GM18520 (cell line): ENCODE data around the gene EXTL1.

ENCODE experiments used
- ATAC-seq: cut with Tn5 transposase; IDR thresholded peaks from one replicate; pipeline ENCODE4 v1.9.1; 2021; ENCODE audit not compliant: unreplicated experiment

EXTL1 gene

DNA sequence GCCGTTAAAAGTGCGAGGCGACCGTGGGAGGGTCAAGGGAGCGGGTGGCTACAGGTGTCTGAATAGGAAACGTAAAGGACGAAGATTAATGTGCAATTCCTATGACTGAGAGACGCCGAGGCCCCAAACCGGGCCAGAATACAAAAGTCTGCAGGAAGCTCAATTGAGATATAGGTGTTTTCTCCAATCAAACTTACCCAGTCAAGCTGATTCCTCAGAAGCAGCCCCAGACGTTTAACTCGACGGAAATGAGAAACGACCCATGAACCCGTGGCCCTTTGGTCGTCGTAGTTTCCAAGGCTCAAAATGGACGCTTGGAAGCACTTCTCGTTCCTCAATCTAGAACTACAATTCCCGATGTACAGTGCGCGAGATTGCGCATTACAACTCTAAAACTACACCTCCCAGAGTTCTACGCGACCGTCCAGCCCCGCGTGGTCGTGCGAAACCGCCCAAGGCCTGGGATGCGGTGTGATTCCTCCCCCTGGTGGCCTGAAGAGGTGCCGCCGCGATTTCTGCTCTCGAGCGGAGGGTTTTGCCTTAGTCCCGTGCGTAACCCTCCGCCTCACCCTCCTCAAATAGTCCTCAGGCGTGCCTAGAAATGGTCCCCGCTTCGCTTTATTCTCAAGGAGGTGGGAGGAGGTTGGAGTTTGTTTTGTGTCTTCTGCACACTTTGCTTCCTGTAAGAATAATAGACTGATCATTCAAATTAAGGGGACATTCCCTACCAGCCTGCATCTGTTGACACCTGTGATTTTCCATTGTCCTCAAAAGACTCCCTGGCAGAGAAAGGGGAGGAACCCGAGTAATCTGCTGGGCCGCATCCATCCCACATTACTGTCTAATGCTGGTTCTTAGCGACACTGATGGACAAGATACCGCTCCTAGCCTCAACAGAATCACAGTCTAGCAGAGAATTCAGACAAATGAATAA is 23.5 kb upstream of the EXTL1 start, which contains the start of gene PAFAH2:
Gene PAFAH2, minus strand, starts transcription at position 236 of the 934 bp plus-strand sequence. CDS start 7,247 bp downstream, outside the sequence.
- peak; percentile 95 for ATAC-seq

DNA sequence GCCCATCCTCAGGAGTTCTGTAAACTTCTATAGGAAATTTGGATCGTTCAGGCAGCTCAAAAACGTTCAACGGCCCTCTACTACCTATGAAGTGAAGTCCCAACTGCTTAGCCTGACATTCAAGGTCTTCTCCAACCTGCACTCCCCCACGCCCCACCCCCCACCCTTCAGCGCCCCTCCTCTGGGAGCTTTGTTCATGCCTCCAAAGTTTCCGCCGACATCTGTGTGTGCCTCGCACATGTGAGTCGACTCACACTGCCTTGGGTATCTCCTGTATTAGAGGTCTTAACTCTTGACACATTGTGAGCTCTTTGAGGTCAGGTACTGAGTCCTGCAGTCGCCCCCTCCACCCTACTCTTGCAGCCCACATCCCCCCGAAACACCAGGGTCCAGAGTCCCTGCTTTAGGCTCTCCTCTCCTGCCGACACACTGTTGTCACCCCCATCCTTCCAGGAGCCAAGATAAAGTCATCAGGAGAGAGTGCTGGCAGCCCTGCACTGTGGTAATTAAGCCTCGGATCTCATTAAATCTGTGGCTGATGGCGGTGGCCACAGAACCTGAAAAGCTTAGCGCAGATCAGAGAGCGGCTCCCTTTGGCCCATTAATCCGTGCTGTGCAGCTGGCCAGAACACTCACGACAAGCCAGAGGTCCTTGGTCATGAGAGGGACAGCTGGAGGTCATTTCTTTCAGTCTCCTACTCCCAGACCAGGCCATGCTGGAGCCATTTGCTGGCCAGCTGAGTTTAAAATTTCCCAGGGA is 22.4 kb upstream of the EXTL1 start:
- ATAC-seq: no peak

DNA sequence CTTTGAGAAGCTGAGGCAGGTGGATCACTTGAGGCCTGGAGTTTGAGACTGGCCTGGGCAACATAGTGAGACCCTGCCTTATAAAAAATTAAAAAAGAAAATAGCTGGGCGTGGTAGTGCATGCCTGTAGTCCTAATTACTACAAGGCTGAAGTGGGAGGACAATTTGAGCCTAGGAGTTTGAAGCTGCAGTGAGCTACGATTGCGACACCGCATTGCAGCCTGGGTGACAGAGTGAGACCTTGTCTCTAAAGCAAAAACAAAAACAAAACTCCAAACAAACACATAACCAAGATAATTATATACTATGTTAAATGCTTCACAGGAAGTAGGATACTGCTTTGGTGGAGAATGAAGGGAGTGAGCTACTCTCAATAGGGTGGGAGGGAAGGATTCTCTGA is 18.3 kb upstream of the EXTL1 start:
- no peak for ATAC-seq

DNA sequence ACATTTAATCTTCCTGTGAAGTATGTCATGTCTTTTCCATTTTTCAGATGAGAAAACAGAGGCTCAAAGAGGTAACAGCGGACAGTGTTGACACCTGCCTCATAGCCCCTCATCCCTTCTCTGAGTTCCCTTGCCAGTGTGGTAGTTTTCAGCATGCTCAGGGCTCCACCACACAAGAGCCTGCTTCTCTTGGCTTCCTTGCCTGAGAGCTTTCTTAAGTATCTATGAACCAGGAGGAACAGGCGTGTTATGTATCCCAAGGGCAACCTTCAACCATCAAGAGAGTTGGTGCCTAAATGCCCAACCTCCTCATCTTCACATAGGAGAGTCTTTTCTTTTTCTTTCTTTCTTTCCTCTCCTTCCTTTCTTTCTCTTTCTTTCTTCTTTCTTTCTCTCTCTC is 17.8 kb upstream of the EXTL1 start:
- no peak for ATAC-seq

DNA sequence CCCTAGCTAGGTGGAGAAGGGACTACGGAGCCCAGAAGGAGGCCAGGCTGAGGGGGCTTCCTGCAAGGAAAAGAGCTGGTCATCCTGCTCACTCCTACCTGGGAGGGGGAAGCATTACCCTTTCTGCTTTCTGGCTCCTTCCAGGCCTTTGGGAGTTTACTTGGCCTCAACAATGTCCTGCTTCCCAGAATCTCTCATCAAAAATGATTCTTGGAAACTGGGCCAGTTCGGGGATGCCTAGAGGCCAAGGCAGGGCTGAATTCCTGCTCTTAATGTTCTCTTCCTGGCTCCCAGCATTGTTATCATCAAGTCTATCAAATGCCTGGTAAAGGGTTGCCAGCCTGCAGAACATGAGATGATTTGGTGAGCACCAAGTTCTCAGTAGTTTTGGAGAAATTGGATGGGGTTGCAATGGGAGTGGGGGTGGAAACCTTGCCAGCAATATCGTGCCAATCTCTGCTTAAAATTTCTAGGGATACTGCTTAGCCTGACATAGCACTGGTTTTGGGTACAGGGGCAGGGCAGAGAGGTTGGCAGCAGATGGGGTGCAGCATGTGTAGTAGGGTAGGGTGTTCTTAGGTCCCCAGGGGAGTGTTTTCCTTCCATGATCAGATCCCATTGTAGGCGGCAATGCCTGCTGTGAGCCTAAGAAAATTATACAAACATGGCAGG is 16.0 kb upstream of the EXTL1 start:
- ATAC-seq: no peak

DNA sequence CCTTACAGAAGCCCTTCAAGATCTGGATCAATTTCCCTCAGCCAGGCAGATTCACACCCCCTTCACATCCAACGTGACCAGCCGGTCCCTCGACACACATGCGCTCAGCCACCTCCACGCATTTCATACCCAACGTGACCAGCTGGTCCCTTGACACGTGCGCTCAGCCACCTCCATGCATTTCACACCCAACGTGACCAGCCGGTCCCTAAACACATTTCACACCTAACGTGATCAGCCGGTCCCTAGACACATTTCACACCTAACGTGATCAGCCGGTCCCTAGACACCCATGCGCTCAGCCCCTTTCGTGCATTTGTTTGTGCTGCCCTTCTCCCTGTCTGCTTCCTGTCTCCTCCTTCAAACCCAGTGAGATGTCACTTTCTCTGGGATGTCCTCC is 14.9 kb upstream of the EXTL1 start:
- ATAC-seq: no peak

DNA sequence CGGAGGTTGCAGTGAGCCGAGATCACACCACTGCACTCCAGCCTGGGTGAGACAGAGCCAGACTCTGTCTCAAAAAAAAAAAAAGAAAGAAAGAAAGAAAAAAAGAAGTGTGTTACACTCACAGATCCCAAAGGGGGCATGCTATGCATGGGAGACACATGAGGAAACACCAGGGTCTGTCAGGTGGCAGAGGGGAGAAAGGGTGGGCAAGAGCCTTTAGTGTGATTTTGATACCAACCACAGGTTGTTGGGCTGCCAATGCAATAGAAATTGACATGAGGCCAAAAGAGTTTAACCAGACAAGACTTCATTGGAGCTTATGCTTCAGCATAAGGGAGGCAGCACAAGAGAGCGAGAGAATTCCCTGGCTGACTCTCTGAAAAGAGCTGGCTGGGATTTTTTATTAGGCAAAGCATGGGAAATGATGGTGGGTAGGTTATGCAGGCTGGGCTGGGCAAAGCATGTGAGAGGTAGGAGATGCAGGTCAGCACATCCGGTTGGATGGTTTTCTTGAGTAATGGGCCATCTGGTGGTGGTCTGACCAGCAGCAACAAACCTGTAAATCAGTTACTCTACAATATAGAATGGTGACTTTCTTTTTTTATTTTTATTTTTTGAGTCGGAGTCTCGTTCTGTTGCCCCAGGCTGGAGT is 11.7 kb upstream of the EXTL1 start:
- no peak for ATAC-seq

DNA sequence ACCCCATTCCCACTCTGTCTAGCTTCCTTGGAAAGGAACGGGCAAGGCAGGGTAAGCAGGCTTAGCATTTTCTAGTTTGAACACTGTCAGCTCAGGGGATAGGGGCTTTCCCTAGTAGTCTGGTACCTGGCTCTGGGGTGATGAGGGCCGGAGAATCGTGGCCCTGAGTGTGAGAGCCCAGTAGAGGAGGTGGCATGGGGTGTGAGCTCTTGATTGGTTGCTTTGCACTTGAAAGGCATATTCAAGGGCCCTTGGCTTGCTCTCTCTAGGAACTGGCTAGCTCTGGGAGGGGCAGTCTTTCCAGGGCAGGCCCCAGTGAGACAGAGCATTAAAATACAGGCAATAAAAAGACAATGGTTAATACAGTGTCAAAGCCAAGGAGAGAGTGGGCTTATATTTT is 10.8 kb upstream of the EXTL1 start:
- no peak for ATAC-seq

DNA sequence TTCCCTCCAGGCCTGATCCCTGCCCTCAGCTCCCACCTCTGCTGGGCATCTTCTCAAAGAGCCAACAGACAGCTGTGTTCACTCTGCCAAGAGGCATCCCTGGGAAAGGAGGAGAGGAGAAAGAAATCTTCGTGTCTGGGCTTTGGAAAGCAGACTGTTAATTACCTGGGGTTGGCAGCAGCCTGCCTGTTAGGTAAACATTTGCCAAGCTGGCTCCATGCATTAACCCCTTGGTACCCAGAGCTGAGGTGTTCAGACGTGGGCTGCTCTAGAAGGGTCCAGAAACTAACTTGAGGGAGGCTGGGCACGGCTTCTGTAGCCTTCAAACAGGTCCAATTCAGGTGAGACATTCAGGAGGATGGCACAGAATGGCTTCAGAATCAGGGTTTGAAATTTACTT is 8.7 kb upstream of the EXTL1 start:
- ATAC-seq: no peak

DNA sequence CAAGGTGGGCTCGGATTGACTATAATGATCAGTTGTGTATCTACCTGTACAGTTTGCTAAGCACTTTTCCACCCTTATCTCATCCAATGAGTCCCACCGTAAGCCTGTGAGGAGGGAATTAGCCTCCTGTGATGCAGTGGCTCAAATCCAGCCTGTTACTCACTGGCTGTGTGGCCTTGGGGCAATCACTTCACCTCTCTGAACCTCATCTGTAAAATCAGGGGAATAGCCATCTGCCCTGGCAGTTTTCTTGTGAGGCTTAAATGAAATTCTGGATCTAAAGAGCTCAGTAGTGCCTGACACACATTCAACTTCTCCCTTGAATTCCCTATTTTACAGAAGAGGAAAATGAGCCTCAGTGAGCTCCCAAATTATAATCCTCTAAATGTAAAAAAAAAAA is 7.4 kb upstream of the EXTL1 start:
- ATAC-seq: no peak

DNA sequence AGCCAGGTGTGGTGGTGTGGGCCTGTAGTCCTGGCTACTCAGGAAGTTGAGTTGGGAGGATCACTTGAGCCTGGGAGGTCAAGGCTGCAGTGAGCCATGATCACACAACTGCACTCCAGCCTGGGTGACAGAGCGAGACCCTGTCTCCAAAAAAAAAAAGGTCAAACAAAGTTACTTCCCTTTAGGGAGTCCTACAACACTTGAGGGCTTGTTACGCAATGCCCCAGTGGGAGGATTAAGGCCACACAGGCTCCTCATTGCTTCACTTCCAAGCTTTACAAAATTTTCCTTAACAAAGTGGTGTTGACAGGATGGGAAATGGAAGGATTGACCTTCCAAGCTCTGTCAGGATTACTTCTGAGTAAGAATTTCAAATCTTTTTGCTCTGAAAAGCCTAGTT is 6.2 kb upstream of the EXTL1 start:
- ATAC-seq: no peak

DNA sequence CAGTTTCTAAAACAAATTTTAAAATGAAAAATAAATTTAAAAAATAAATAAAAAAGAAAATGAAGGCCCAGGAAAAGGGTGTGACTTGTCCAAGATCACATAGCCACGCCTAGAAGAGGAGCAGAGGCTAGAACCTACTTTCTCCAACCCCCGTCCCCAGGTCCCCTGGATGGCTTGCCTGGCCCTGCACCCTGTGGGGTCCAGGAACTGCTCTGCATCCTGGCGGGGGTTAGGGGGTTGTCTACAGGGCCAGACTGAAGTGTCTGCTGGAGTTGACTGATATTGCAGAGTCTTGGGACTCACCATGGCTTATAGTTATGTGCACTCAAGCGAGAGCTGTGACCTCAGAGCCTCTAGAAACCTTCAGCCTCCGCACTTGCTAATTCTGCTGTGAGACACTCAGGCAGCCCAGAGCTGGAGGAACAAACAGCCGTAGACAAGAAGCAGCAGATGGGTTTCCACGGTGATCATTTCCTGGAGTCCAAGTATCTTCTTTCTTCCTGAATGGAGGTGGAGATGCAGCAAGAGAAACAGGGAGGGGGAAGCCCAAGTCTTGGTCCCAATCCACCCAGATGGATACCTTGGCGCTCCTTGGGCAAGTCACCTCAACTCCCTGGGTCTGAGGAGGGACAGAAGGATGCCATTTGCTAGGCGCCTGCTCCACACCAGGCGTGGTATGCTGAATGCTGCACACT is 5.2 kb upstream of the EXTL1 start:
- ATAC-seq: no peak

DNA sequence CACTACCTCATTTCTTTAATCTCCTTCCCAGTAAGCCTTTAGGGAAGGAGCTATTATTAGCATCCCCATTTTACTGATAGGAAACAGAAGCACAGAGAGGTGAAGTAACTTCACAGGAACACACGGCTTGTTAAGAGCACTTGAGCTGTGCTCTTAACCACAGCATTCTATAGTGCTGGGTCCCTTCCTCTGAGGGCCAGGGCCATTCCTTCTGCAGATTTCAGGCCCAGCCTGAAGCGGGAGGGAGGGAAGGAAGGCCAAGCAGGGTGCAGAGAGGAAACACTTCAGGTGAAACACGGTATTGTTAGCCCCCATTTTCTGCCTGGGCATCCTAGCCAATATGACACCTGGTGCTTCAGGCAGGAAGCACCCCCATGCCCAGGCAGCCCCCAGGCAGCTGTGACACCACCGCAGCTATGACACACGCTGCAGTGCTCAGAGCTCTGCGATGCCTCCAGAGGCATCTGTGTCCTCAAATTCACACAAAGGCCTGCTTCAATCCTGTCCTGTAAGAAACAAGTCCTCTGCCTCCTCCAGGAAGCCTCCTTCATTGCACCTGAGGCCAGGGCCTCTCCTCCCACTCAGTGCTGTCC is 4.5 kb upstream of the EXTL1 start:
- no peak for ATAC-seq

DNA sequence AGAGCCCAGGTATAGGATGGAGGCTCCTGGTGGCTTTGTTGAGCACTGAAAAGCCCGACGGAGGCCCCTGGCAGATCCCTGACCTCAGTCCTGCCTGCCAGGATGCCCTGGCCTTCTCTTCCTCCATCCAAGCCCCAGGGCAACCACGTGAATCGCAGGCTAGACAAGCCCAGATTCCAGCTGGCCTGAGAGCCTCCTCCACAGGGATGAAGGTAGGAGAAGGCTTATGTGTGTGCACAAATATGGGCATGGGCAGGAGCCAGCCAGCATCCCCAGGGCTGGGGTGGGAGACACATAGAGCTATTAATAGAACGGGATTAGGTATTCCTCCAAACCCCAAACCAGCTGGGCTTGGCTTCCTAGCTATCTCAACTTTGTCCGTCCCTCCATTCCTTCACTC is 4.0 kb upstream of the EXTL1 start:
- ATAC-seq: no peak

DNA sequence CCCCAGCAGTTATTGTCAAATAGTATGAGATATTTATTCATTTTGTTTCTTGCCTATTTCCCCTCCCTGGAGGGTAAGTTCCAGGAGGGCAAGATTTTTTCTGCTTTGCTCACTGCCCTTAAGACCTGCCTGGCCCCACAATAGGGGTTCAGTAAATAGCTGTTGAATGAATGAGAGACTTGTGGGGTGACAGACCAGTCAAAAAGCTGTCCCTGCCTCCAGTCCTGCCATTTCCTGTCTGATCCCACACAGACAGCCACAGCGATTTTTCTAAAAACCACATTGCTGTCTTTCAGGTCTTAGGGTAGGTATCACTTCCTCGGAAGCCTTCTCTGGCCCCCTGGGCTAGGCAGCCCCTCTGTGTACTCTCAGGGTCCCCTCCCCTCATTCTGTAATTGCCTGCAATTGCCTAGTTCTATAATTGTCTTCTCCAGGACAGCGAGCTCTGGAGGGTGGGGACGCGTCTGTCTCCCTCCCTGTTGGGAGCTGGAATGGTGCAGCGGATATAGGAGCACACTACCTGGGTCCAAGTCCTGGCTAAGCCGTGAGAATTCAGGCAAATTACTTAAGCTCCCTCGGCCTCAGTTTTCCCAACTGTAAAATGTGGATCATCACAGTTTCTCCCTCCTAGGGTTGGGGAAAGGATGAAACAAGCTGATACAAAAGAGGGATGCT is 1.8 kb upstream of the EXTL1 start:
- ATAC-seq: no peak

DNA sequence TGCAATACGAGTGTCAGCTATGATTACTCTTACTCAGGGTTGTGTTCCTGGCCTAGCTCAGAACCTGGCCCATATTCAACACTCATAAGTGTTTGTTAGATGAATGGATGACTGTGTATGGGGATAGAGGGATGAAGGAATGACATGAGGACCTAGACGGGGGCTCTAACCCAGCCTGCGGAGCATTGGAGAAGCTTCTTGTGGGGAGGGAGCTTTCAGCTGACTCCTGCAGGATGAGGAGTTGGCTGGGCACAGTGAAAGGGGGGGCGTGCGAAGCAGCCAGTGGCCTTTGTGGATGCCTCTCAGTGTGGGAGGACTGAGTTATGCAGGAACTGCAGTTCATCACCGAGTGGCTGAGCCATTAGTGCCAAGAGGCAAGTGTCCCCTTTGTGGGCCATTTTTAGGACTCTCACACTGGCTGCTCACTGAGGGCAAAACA is 1.2 kb upstream of the EXTL1 start:
- no peak for ATAC-seq

DNA sequence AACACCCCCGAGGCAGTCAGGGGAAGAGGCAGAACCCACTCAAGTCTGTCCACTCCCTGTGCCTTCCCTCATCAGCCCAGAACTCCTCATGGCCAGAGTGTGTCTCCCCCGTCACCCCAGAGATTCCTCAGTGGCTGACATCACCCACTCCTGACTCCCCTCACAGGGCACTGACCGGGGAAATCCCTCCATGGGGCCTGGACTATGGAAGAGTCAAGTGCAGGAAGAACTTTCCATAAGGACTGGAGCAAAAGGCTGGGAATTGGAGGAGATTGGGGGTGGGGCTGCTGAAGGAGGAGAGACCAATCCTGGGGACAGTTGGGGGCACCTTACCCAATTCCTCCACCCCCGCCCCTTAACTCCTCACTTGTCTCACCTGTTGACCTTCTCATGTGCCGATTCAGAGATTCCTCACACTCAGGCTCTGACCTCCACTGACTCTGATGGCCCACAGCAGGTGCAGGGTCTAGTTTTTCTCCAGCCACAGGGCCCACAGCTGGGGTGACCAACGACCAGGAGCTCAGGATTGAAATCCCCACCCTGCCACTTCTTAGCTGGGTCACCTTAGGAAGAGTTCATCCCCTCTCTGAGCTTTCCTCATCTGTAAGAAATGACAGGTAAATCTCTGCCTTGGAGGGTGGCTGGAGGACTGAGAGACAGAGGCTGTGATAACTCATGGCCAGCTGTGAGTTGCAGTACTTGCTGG is 481 bp upstream of the EXTL1 start:
- ATAC-seq: no peak

DNA sequence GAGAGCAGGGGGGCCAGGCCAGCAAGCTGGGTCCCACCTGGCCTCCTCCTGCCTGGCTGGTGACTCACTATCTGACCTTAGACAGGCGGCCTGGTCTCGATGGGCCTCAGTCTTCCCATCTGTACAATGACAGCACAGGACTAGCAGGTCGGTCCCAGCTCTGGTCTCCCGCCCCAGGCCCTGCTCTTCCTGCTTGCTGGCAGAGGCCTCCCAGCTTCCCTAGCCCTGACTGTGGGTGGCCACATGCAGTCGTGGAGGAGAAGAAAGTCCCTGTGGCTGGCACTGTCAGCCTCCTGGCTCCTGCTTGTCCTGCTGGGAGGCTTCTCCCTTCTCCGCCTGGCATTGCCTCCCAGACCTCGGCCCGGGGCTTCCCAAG is 817 bp downstream of the EXTL1 start:
- no peak for ATAC-seq

DNA sequence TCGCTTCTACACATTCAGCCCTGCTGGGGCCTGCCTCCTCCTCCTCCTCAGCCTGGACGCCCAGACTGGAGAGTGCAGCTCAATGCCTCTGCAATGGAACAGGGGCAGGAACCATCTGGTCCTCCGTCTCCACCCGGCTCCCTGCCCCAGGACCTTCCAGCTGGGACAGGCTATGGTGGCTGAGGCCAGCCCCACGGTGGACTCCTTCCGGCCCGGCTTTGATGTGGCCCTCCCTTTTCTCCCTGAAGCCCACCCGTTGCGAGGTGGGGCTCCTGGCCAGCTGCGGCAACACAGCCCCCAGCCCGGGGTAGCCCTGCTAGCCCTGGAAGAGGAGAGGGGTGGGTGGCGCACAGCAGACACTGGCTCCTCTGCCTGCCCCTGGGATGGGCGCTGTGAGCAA is 1.4 kb downstream of the EXTL1 start:
- ATAC-seq: no peak
